WI38 (cell line): ENCODE results near the gene RACK1.
"Not testable (repeated sequence)": the region's sequence is repeated elsewhere in the genome, so short reads cannot be mapped to it uniquely, and the experiment has no call there.

Experiments
- H3K4me3 ChIP-seq: 2 replicates; pipeline ENCODE4 v1.5.1; 2011; ENCODE audit warnings: low read depth, mild to moderate bottlenecking, control low read depth, low read length
- CTCF ChIP-seq: IDR thresholded peaks from 2 replicates; pipeline ENCODE4 v1.5.1; 2012; ENCODE audit warnings: low read depth, mild to moderate bottlenecking, control low read depth, low read length

Gene RACK1

GRCh38 chr5:181243564-181244343, at the start of gene RACK1:
TSS of gene RACK1 (minus strand) at chr5:181243906. CDS start at chr5:181243800, 106 bp downstream.
- peak within 1 kb of the TSS; percentile 81 for H3K4me3 ChIP-seq
- no peak for TF ChIP-seq CTCF

- H3K4me3 ChIP-seq: not testable (repeated sequence)
Measured at GRCh38 chr5:181287331-181287730, 43.6 kb upstream of the RACK1 start.

GRCh38 chr5:181285962-181286705, 42.4 kb upstream of the RACK1 start:
- not testable (repeated sequence) for H3K4me3 ChIP-seq

- H3K4me3 ChIP-seq: not testable (repeated sequence)
Measured at GRCh38 chr5:181283841-181284755, 40.4 kb upstream of the RACK1 start.

- H3K4me3 ChIP-seq: no peak overlapping the region
- TF ChIP-seq CTCF: no peak
Measured at GRCh38 chr5:181283347-181283746, 39.6 kb upstream of the RACK1 start.

- H3K4me3 ChIP-seq: no peak overlapping the region
- no peak for TF ChIP-seq CTCF
Measured at GRCh38 chr5:181282874-181283273, 39.2 kb upstream of the RACK1 start.

GRCh38 chr5:181282415-181282814, 38.7 kb upstream of the RACK1 start:
- H3K4me3 ChIP-seq: not testable (repeated sequence)

- no peak for TF ChIP-seq CTCF
- H3K4me3 ChIP-seq: no peak overlapping the region
Measured at GRCh38 chr5:181281984-181282316, 38.2 kb upstream of the RACK1 start.
